GM18517 (cell line): ENCODE data around the gene PLXNA3.
"Not testable (repeated sequence)": the region's sequence is repeated elsewhere in the genome, so short reads cannot be mapped to it uniquely, and the experiment has no call there.

Experiments used
- ATAC-seq: cut with Tn5 transposase; IDR thresholded peaks from one replicate; pipeline ENCODE4 v1.9.1; 2021; ENCODE audit warnings: mild to moderate bottlenecking, moderate library complexity; ENCODE audit not compliant: unreplicated experiment

The PLXNA3 gene

GRCh38 chrX:154495472-154495922 is 37.4 kb downstream of the PLXNA3 start:
- no peak for ATAC-seq

- ATAC-seq, result not testable (repeated sequence)
These were observed 38.6 kb downstream of the PLXNA3 start for GRCh38 chrX:154496591-154497137.

- not testable (repeated sequence) for ATAC-seq
These were observed 43.3 kb downstream of the PLXNA3 start for GRCh38 chrX:154501423-154501822.

GRCh38 chrX:154502098-154502497 is 44.0 kb downstream of the PLXNA3 start:
- no peak for ATAC-seq

- no peak for ATAC-seq
These were observed 44.9 kb downstream of the PLXNA3 start for GRCh38 chrX:154502989-154503388.

- no peak for ATAC-seq
These were observed 47.7 kb downstream of the PLXNA3 start for GRCh38 chrX:154505734-154506133.

DNA sequence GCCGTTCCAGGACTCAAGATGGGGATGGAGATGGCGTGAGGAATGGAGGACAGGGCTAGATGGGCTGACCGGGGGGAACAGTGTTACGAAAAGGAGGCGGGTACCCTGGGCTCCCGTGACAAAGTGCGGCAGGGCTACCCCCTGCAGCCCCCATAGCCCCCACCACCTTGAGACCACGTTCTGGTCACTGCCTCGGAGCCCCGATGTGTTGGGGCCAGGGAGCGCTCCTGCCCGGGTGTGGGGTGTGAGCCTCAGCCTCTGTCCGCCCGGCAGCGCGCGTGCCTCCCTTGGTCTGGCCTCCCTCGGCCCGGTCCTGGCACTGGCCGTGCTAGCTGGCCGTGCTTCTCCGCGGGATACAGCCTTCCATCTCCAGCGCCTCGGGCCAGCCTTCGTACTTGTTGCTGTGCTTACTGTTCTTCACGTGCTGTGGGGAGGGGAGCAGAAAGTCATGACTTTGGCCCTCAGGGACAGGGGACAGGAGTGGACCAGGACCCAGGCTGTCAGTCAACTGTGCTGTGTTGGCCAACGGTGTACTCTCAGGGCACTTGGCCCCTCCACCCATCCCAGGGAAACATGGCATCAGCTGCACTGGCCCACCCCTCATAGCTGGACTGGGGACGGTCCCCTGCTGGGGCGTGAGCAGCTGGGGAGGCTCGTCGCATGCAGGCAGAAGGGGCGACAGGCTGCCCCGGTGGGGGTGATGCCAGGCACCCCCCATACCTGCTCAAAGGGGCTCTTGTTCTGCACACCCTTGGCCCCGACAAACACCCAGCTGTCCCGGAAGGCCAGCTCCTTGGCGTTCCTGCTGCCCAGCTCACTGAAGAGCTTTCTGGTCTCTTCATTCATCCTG is 48.6 kb downstream of the PLXNA3 start:
- no peak for ATAC-seq

DNA sequence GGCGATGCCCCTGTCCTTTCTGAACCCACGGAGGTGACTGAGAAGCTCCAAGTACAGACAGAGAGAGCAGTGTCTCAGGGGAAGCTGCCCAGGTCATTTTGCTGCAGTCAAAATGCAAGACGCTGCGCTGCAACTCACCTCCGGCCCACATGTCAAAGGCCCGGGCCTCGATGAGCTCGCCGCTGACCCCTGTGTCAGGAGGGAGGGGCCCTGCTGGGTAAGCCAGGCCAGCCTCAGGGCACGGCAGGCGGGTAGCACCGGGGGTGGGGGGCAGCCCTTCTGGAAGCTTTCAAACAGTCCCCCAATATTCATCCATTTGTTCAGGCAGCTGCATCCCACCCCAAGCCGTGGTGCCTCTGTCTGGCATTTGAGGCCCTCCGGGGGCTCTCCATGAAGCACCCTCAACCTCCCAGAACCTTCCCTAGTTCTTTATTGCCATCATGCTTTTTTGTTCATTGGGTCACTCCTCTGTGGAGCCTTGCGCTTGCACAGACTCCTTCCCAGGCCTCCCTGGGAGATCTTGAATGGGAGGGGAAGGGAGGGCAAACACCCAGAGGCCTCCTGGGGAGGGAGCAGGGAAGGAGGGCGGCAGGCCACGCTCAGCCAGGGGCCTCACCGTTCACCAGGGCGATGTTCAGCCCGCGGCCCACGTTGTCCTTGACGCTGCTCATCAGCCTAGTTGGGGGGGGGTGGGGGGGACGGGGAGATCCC is 49.7 kb downstream of the PLXNA3 start:
- ATAC-seq, result no peak

- ATAC-seq, result no peak
These were observed 50.3 kb downstream of the PLXNA3 start for GRCh38 chrX:154508384-154508745.

- ATAC-seq, result no peak
These were observed 51.4 kb downstream of the PLXNA3 start for GRCh38 chrX:154509455-154509854.

- no peak for ATAC-seq
These were observed 53.7 kb downstream of the PLXNA3 start for GRCh38 chrX:154511761-154512160.

DNA sequence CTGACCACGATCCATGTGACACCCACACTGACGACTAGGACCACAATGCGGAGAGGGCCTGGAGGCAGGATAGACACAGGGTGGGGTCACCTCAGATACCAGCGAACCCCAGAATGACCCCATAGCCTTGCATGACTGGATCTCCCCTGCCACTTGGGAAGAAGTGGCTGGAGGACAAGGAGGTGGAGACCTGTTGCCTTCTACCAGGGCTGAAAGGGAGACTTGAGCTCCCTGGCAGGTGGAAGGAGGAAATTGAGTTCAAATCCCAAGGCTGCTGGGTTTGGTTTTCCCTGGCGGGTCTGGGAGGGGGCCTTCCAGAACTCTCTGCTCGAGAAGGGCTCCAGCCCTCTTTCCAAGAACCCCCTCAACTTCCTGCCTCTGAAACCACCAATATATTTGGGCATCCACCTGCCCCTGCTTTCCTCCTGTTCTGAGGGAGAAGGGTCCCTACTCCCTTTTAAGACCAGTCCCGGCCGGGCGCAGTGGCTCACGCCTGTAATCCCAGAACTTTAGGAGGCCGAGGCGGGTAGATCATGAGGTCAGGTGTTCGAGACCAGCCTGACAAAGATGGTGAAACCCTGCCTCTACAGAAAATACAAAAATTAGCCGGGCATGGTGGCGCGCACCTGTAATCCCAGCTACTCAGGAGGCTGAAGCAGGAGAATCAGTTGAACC is 54.9 kb downstream of the PLXNA3 start:
- no peak for ATAC-seq

- ATAC-seq, result no peak
These were observed 55.6 kb downstream of the PLXNA3 start for GRCh38 chrX:154513716-154514115.

DNA sequence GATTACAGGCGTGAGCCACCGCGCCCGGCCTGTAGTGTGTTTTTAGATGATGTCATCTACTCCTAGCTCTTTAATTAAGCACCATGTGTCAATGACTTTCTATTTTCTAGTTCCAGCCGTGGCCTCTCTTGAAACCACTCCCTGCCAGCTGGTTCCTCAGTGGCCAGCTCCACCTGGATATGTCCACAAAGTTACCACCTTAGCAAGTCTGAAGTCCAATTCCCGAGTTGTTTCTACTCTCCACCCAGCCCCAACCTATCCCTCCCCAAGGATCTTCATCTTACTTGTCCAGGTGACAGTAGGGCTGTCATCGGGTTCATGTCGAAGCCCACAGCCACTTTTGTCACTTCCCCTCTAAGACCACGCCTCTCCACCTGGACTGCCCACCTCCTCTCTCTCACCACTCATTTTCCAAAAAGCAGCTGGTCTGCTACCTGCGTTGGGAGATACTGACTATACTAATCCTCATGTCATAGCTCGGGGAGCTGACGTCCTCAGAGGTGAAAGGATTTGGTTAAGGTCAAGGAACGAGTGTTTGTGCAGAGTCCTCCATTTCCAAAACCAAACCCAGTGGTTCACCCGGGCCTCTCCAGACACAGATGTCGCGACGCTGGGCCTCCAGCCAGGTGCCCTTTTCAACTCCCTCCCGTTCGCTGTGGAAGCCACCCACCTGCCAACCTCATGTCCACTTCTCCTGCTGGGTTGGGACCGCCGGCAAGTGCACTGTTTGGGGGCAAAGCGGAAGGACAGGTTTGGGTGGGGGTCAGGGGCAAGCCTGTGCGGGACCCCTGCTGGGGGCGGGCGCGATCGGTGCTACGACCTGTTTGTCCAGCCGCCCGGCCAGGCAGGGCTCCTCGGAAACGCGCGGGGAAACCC is 57.2 kb downstream of the PLXNA3 start:
- no peak for ATAC-seq

DNA sequence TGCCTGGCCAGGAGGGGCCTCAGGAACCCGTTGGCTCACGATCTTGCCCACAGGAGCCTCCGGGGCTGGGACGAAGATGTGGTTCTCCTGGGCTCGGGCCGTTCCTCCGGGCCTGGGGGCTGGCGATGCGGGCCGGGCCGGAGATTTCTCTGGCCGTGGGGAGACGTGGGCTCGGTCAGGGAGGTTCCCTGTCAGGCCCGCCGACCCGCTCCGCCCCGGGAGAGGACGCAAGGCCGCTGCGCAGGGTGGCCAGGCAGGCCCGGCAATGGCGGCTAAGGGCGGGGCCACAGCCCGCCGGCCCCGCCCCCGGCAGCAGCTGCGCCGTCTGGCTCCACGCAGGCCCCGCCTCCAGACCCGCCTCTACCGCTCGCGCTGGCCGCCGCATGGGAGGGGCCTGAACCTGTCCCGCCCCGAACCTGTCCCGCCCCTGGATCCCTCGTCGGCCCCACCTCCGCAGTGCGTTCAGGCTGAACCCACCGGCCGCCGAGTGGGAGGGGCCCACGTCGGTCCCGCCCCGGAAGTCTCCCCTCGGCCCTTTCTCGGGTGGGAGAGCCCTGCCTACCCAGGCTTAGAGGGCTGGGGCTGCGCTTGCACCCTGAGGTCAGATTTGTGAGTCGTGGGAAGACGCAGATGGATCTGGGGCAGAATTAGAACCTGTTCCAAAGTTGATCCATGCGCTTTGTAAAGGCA is 58.0 kb downstream of the PLXNA3 start, which contains the start of gene FAM3A:
FAM3A (minus strand) TSS at position 267 of the 690 bp plus-strand sequence. CDS start 460 bp downstream, outside the sequence.
- ATAC-seq, result peak; percentile 69

DNA sequence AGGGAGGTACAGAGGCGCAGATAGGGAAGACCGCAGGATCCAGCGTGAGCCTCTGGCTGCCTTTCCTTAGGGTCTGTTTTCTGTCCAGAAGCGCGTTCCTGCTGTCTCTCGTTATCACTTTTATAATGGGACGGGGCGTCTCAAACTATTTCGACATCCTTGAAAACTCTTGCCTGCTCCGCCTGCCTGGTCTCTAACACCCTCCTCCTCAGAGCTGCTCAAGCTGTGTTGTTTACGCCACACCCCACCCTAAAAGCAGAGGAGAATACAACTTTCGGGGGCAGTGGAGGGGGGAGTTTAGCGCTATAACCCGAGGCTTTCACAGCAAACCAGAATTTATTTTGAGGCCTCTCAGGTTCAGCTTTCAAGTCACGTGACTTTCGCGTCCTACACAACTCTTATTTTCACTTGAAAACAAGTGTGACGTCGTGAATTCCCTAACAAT is 58.6 kb downstream of the PLXNA3 start:
- peak; percentile 4 for ATAC-seq

DNA sequence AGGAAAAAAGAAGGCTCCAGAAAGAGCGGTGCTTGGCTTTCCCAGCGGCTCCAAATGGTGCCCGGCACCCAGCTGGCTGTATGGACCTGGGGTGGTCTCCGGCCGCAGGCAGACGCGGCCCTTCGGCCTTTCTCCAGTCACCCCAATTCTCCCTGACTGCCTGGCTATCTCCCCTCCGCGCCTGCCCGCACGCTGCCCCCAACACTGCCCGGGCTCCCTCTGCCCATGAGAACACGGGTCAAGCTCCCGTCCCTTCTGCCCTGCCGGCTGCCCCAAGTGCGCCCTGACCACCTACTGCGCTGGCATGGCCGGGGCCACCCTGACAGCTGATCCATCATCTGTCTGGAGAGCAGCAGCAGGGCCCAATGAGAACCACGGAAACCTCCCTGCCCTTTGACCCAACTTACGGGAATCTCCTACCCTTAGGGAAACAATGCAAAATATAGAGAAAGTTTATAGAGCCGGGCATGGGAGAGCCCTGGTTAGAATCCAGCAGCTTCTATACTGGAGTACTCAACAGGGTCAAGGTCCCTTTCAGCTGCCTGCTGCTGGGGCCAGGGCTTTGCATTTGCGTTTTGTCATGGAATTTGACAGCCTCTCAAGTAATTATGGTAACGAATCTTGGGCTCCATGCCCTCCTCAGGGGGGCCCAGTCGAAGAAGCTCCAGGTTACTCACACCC is 59.2 kb downstream of the PLXNA3 start:
- no peak for ATAC-seq

GRCh38 chrX:154519389-154519788 is 61.3 kb downstream of the PLXNA3 start:
- no peak for ATAC-seq
